HEK293 (cell line): ENCODE measurements around the gene RTN3.
A peak's percentile ranks its signal among the peaks of the same experiment; 100 is the strongest.

Experiments
- CTCF ChIA-PET: fragments of 350-600 bp; formaldehyde crosslinking; extraction: SDS; loops from one replicate; lab custom pipeline; 2021; ENCODE audit warnings: antibody characterized with exemption; lab: Yijun Ruan, JAX
- POLR2A ChIA-PET: fragments of 300-600 bp; formaldehyde crosslinking; extraction: SDS; loops from one replicate; lab custom pipeline; 2020; ENCODE audit warnings: antibody characterized with exemption, inconsistent platforms; lab: Yijun Ruan, JAX
- H3K27ac ChIP-seq: fragments of 200-500 bp; sonication (Bioruptor generic); 2 replicates; pipeline ENCODE4 v1.5.1; 2014; ENCODE audit warnings: low read depth, low read length, control low read depth, inconsistent platforms; ENCODE audit errors: extremely low read depth
- H3K36me3 ChIP-seq, 2 experiments: fragments of 200-500 bp in 1 of 2; sonication (Bioruptor generic) in 1 of 2; 1 replicate in 1 of 2; 2 replicates in 1 of 2; pipeline ENCODE4 v1.5.1; 2014 to 2017; ENCODE audit warnings: inconsistent platforms in 2 of 2, low read length in 2 of 2; ENCODE audit not compliant: control insufficient read depth in 2 of 2, insufficient read depth in 1 of 2
- H3K4me1 ChIP-seq: fragments of 200-500 bp; sonication (Bioruptor generic); 2 replicates; pipeline ENCODE4 v1.5.1; 2014; ENCODE audit warnings: mild to moderate bottlenecking, low read length, inconsistent platforms; ENCODE audit not compliant: control insufficient read depth, insufficient read depth
- H3K4me3 ChIP-seq: 2 replicates; pipeline ENCODE4 v1.5.1; 2011; ENCODE audit warnings: low read depth, mild to moderate bottlenecking, control low read depth, low read length, moderate library complexity
- H3K9me3 ChIP-seq: fragments of 200-500 bp; sonication (Bioruptor generic); 2 replicates; pipeline ENCODE4 v1.5.1; 2014; ENCODE audit warnings: low read depth, low read length, inconsistent platforms; ENCODE audit not compliant: control insufficient read depth, insufficient read depth
- AEBP2 ChIP-seq: fragments of 450-650 bp; formaldehyde crosslinking; IDR thresholded peaks from 2 replicates; pipeline ENCODE4 v1.5.1; 2016; ENCODE audit warnings: missing biosample characterization, missing genetic modification characterization, borderline replicate concordance
- GLIS2 ChIP-seq: fragments of 450-650 bp; formaldehyde crosslinking; IDR thresholded peaks from 2 replicates; pipeline ENCODE4 v1.5.1; 2016; ENCODE audit warnings: missing biosample characterization, missing genetic modification characterization
- INSM2 ChIP-seq: fragments of 450-650 bp; formaldehyde crosslinking; IDR thresholded peaks from 2 replicates; pipeline ENCODE4 v1.5.1; 2016; ENCODE audit warnings: missing biosample characterization, missing genetic modification characterization
- KLF1 ChIP-seq: fragments of 450-650 bp; formaldehyde crosslinking; IDR thresholded peaks from 2 replicates; pipeline ENCODE4 v1.5.1; 2016; ENCODE audit warnings: missing biosample characterization, missing genetic modification characterization
- KLF9 ChIP-seq: fragments of 450-650 bp; formaldehyde crosslinking; IDR thresholded peaks from 2 replicates; pipeline ENCODE4 v1.5.1; 2016; ENCODE audit warnings: missing biosample characterization, missing genetic modification characterization, low read depth
- SP2 ChIP-seq: fragments of 450-650 bp; formaldehyde crosslinking; IDR thresholded peaks from 2 replicates; pipeline ENCODE4 v1.5.1; 2016; ENCODE audit warnings: missing biosample characterization, missing genetic modification characterization
- SP3 ChIP-seq: fragments of 450-650 bp; formaldehyde crosslinking; IDR thresholded peaks from 2 replicates; pipeline ENCODE4 v1.5.1; 2016; ENCODE audit warnings: missing biosample characterization, missing genetic modification characterization
- SP7 ChIP-seq: fragments of 450-650 bp; formaldehyde crosslinking; IDR thresholded peaks from 2 replicates; pipeline ENCODE4 v1.5.1; 2016; ENCODE audit warnings: missing biosample characterization, missing genetic modification characterization
- ZBTB17 ChIP-seq: fragments of 450-650 bp; formaldehyde crosslinking; IDR thresholded peaks from 2 replicates; pipeline ENCODE4 v1.5.1; 2016; ENCODE audit warnings: missing biosample characterization, missing genetic modification characterization
- ZBTB20 ChIP-seq: fragments of 450-650 bp; formaldehyde crosslinking; IDR thresholded peaks from 2 replicates; pipeline ENCODE4 v1.5.1; 2016; ENCODE audit warnings: missing biosample characterization, missing genetic modification characterization
- ZFHX2 ChIP-seq: fragments of 450-650 bp; formaldehyde crosslinking; conservative IDR thresholded peaks from 2 replicates; pipeline ENCODE4 v1.5.1; 2016; ENCODE audit warnings: missing biosample characterization, missing genetic modification characterization
- ZFP69B ChIP-seq: fragments of 450-650 bp; formaldehyde crosslinking; IDR thresholded peaks from 2 replicates; pipeline ENCODE4 v1.5.1; 2016; ENCODE audit warnings: missing biosample characterization, missing genetic modification characterization
- ZIC2 ChIP-seq: fragments of 450-650 bp; formaldehyde crosslinking; IDR thresholded peaks from 2 replicates; pipeline ENCODE4 v1.5.1; 2016; ENCODE audit warnings: missing biosample characterization, missing genetic modification characterization
- ZNF10 ChIP-seq: fragments of 450-650 bp; formaldehyde crosslinking; IDR thresholded peaks from 2 replicates; pipeline ENCODE4 v1.5.1; 2017; ENCODE audit warnings: missing biosample characterization, missing genetic modification characterization
- ZNF148 ChIP-seq: fragments of 450-650 bp; formaldehyde crosslinking; IDR thresholded peaks from 2 replicates; pipeline ENCODE4 v1.5.0; 2017; ENCODE audit warnings: missing biosample characterization, missing genetic modification characterization, borderline replicate concordance
- ZNF19 ChIP-seq: fragments of 450-650 bp; formaldehyde crosslinking; IDR thresholded peaks from 2 replicates; pipeline ENCODE4; 2016; ENCODE audit warnings: missing biosample characterization, missing genetic modification characterization, low read depth
- ZNF302 ChIP-seq: fragments of 450-650 bp; formaldehyde crosslinking; IDR thresholded peaks from 2 replicates; pipeline ENCODE4 v1.5.1; 2016; ENCODE audit warnings: missing biosample characterization, missing genetic modification characterization, low read depth
- ZNF350 ChIP-seq: fragments of 450-650 bp; formaldehyde crosslinking; IDR thresholded peaks from 2 replicates; pipeline ENCODE4 v1.5.0; 2017; ENCODE audit warnings: missing biosample characterization, mild to moderate bottlenecking, missing genetic modification characterization
- ZNF510 ChIP-seq: fragments of 450-650 bp; formaldehyde crosslinking; IDR thresholded peaks from 2 replicates; pipeline ENCODE4 v1.5.1; 2018; ENCODE audit warnings: mild to moderate bottlenecking, missing genetic modification characterization, missing biosample characterization; ENCODE audit not compliant: insufficient replicate concordance
- ZNF549 ChIP-seq: fragments of 450-650 bp; IDR thresholded peaks from 2 replicates; pipeline ENCODE4 v1.5.1; 2018; ENCODE audit warnings: missing biosample characterization, missing genetic modification characterization, mild to moderate bottlenecking, inconsistent platforms, moderate library complexity
- ZNF629 ChIP-seq: fragments of 450-650 bp; formaldehyde crosslinking; IDR thresholded peaks from 2 replicates; pipeline ENCODE4 v1.5.1; 2017; ENCODE audit warnings: missing biosample characterization, missing genetic modification characterization
- ZNF654 ChIP-seq: fragments of 450-650 bp; formaldehyde crosslinking; IDR thresholded peaks from 2 replicates; pipeline ENCODE4 v1.5.1; 2016; ENCODE audit warnings: low read depth, missing biosample characterization, missing genetic modification characterization
- ZNF658 ChIP-seq: fragments of 450-650 bp; formaldehyde crosslinking; IDR thresholded peaks from 2 replicates; pipeline ENCODE4; 2016; ENCODE audit warnings: missing biosample characterization, missing genetic modification characterization
- ZNF843 ChIP-seq: fragments of 450-650 bp; formaldehyde crosslinking; IDR thresholded peaks from 2 replicates; pipeline ENCODE4 v1.5.1; 2016; ENCODE audit warnings: missing biosample characterization, missing genetic modification characterization
- ZSCAN5A ChIP-seq: fragments of 450-650 bp; formaldehyde crosslinking; IDR thresholded peaks from 2 replicates; pipeline ENCODE4 v1.5.1; 2016; ENCODE audit warnings: missing biosample characterization, missing genetic modification characterization
- TF ChIP-seq, protein P1 (sequence below): fragments of 450-650 bp; formaldehyde crosslinking; IDR thresholded peaks from 2 replicates; pipeline ENCODE4 v1.5.1; 2016; ENCODE audit warnings: missing biosample characterization, missing genetic modification characterization

Gene RTN3

DNA sequence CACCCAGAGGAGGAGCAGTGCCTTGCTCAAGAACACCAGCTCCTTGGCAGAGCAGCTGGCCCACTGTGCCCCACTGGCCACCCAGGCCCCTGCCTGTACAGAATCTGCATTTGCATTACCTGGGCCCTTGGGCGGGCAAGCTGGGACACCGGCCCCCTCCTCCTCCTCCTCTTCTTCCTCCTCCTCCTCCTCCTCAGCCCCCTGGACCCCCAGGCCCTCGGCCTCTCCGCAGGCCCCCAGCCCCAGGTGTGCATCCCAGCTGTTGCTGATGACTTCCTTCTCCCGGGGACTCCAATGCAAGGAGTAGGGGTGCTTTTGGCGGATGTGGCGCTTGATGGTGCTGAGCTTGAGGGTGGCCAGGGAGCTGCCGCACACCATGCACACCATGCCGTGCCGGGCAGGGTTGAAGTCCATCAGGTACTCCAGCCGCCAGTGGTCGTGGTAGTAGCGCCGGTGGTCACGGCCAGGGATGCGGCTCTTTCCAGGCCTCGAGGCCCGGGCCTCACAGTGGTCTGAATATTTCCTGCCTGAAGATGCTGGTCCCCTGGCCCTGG, 84.5 kb downstream of the RTN3 start:
- no peak overlapping the region for H3K4me3 ChIP-seq
- no peaks in the 10 kb centered on the region for H3K9me3 ChIP-seq
- TF ChIP-seq ZNF549 (tag by site-specific recombination) (no peak), ZNF658 (tag by site-specific recombination) (no peak), KLF9 (tag by site-specific recombination) (no peak), ZBTB20 (tag by site-specific recombination) (no peak), INSM2 (tag by site-specific recombination) (no peak), ZIC2 (tag by site-specific recombination) (no peak), ZNF843 (tag by site-specific recombination) (no peak), ZNF19 (tag by site-specific recombination) (no peak), ZNF629 (tag by site-specific recombination) (no peak), ZNF654 (tag by site-specific recombination) (no peak), ZNF350 (tag by site-specific recombination) (no peak), ZSCAN5A (tag by site-specific recombination) (no peak), ZNF10 (tag by site-specific recombination) (no peak), ZBTB17 (tag by site-specific recombination) (no peak), ZNF302 (no peak)
- H3K27ac ChIP-seq: no peak overlapping the region
- H3K4me1 ChIP-seq: no peaks in the 10 kb centered on the region
- CTCF ChIA-PET: interaction anchor here (0.5 to 2.4 kb wide), 5 partner anchors 16 to 147 kb away, joined by 3 to 9 read pairs (median 4); no protein-coding TSS in a partner anchor
- peaks cover 0 to 35% of the 10 kb centered on the region in 2 experiments; a peak in 1 of 3 replicates for H3K36me3 ChIP-seq
- POLR2A ChIA-PET: interaction anchor here (0.5 to 0.6 kb wide), 3 partner anchors 8 to 42 kb away, joined by 3 to 5 read pairs (median 3); no protein-coding TSS in a partner anchor

GRCh38 chr11:63766531-63767235, 85.4 kb downstream of the RTN3 start:
- CTCF ChIA-PET: interaction anchor here (0.5 to 2.7 kb wide), 10 partner anchors 9 to 485 kb away, joined by 3 to 11 read pairs (median 4); no protein-coding TSS in a partner anchor
- POLR2A ChIA-PET: interaction anchor here (0.6 to 1.0 kb wide), 2 partner anchors 9 to 18 kb away, joined by 3 read pairs; no protein-coding TSS in a partner anchor

More at GRCh38 chr11:63766531-63767235, 85.4 kb downstream of the RTN3 start:
- Histone ChIP-seq H3K4me1 (no peaks in the 10 kb centered on the region), H3K36me3 (peaks cover 0 to 27% of the 10 kb centered on the region in 2 experiments; a peak in 1 of 3 replicates), H3K9me3 (no peaks in the 10 kb centered on the region), H3K27ac (no peak overlapping the region)
- TF ChIP-seq AEBP2: no peak
- peak; percentile 70 for TF ChIP-seq ZFP69B (tag by site-specific recombination)
- 0 out of 2 replicates have a peak, but pooled peaks have one; percentile 8 for TF ChIP-seq ZFHX2 (tag by site-specific recombination)
- TF ChIP-seq, protein P1, sequence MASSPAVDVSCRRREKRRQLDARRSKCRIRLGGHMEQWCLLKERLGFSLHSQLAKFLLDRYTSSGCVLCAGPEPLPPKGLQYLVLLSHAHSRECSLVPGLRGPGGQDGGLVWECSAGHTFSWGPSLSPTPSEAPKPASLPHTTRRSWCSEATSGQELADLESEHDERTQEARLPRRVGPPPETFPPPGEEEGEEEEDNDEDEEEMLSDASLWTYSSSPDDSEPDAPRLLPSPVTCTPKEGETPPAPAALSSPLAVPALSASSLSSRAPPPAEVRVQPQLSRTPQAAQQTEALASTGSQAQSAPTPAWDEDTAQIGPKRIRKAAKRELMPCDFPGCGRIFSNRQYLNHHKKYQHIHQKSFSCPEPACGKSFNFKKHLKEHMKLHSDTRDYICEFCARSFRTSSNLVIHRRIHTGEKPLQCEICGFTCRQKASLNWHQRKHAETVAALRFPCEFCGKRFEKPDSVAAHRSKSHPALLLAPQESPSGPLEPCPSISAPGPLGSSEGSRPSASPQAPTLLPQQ (tag by site-specific recombination): peak; percentile 83
- TF ChIP-seq SP3: no peak
- 0 out of 2 replicates have a peak, but pooled peaks have one; percentile 14 for TF ChIP-seq SP2 (tag by site-specific recombination)
- 0 out of 2 replicates have a peak, but pooled peaks have one; percentile 27 for TF ChIP-seq GLIS2
- peak; percentile 37; the same call in 1 of the 2 replicates for TF ChIP-seq KLF1 (tag by site-specific recombination)
- TF ChIP-seq SP7: no peak
- no peak for TF ChIP-seq ZNF148
- TF ChIP-seq ZNF19 (tag by site-specific recombination): no peak
- TF ChIP-seq ZNF510: no peak
- TF ChIP-seq, all 188 proteins: peak for 6
- no peak overlapping the region; the same call in 1 of the 2 replicates for H3K4me3 ChIP-seq
